Stomach (tissue), 4 donors: ENCODE results near the gene NTF3.

Experiments used
- CTCF ChIP-seq, 7 experiments: fragments of 450-650 bp in 4 of 7; fragments of 200-600 bp in 3 of 7; sonication (generic) in 3 of 7; IDR thresholded peaks; one replicate each; pipeline ENCODE4 v1.5.1; 2016 to 2019; ENCODE audit warnings: antibody characterized with exemption in 7 of 7, control low read depth in 2 of 7, mild to moderate bottlenecking in 1 of 7
- POLR2AphosphoS5 ChIP-seq, 3 donors: sonication (generic); formaldehyde crosslinking; IDR thresholded peaks; one replicate each; pipeline ENCODE4 v1.6.1; 2016; ENCODE audit warnings: antibody characterized with exemption in 3 of 3

GRCh38 chr12:5511256-5511643 lies 79.3 kb downstream of the NTF3 start:
- TF ChIP-seq POLR2AphosphoS5 (IDR thresholded peaks at IDR 0.05), result no peak
- TF ChIP-seq CTCF (IDR thresholded peaks at IDR 0.05), result no peak
